ENCODE data around the gene PALM2AKAP2. TPM values are rescaled to one million over a fixed set of nuclear protein-coding genes. Genes with fewer than 3 reads are reported as not detected.
"Not testable (repeated sequence)": the region's sequence is repeated elsewhere in the genome, so short reads cannot be mapped to it uniquely, and the experiment has no call there.

Gene PALM2AKAP2
- total RNA-seq, 1 donor from 2014 or later: 5.0 TPM

DNA sequence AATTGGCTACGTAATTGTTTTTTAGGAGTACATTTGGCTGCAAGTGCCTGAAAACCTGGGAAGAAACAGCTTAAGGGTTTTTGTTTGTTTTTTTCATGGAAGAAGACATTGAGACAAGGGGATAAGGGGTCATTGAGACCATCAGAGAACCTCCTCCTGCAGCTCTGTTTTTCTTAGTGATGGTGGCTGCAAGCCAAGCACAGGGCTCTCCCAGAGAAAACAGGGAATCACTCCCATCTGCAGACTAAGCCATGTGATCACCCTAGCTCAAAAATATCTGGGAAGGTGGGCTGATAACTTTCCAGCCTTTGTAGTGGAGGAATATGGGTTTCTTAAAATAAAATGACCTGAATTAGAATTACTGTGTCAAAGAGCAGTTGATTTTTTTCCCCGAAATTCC is 25.1 kb downstream of the PALM2AKAP2 start:
- DNase-seq: no peak

DNA sequence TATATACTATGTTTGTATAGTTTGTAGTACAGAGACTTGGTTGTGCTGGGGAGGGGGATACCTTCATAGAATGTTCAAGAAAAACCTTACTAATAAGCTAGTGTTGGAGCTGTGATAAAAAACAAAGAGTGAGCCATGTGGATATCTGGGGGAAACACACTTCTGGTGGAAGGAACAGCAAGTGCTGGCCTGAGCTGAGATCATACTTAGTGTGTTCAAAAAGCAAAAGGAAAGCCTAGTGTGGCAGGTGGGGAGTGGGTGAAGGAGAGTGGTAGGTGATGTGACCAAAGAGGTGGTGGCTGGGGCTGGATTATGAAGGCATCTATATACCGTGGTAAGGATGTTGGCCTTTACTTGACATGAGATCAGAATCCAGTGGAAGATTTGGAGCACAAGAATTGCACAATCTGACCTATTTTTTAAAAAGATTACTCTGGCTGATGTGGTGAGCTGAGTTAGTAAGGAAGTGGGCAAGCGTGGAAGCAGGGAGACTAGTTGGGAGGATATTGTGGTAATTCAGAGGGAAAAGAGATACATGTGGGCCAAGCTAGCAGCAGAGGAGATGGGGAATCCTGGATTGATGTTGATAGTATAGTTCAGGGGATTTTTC is 26.6 kb downstream of the PALM2AKAP2 start:
- no peak for DNase-seq

DNA sequence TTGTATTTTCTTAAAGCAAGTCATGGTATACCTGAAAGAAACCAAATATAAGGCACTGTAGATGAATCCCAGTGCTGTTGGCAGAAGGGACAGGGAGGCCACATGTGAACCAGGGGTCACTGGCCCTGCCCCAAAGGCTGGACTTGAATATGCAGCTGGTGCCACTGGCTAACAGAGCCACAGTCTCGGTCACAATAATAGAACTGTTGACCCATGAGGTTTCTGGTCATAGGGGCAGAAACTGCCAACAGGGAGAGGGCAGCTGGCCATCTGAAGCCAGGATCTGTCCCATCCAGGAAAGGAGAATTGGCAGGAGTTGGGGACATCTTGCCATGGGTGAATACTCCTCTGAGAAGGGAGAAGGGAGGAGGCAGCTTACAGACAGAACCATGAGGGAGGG is 31.9 kb downstream of the PALM2AKAP2 start:
- DNase-seq: peak; percentile 35

DNA sequence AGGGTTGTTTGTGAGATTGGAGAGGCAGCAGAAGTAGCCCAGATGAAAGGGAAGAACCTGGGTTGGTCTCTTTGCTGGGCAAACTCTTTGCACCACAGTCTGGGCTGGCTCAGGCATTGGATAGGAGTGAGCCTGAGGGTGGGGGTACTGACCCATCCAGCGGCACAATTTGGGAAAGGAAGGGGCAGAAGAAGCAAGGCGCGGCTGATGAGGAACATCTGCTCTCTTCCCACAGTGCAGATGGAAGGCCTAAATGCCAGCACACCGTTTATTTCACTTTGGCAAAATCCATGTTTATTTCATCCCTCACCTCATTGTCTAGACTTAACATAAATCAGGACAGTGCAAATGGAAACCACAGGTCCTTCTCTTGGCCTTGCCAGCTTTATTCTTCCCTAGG is 32.3 kb downstream of the PALM2AKAP2 start:
- no peak for DNase-seq

DNA sequence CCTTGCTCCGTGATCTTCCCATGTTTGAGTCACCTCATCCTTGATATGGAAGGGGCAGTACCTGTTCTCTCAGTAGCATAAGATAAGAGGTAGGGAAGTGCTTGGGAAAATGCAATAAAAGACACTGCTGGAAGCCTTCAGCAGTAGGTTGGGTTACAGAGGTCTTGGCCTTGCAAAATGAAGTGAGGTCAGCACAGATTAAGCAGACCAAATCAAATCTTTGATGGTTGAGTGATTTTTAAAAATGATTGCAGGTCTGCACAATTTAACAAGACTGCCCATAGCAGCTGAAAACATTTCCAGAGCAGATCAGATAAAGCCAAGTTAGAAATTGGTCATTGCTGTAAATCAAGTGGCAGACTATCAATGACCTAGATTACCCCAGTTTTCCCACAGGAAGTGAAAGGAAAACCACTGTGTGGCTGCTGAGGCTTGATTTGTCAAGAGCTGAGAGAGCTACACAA is 32.9 kb downstream of the PALM2AKAP2 start:
- DNase-seq: no peak

DNA sequence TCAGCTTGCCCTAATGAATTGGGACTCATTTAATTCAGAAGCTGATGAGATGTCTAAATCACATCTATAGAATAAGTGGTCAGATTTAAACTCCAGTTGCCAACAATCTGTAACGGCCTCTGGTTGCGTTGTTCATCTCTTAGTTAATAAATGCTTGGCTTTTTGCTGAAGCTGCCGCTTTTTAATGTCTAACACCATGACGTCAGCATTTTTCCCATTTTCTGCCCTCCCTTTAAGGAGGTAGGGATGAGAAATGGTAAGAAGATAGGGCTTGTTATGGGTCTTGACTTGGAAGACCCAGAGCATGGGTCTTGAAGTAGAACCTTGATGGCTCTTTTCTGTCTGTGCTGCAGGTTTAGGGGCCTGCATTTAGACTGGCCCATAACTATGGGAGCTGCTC is 33.3 kb downstream of the PALM2AKAP2 start:
- no peak for DNase-seq

DNA sequence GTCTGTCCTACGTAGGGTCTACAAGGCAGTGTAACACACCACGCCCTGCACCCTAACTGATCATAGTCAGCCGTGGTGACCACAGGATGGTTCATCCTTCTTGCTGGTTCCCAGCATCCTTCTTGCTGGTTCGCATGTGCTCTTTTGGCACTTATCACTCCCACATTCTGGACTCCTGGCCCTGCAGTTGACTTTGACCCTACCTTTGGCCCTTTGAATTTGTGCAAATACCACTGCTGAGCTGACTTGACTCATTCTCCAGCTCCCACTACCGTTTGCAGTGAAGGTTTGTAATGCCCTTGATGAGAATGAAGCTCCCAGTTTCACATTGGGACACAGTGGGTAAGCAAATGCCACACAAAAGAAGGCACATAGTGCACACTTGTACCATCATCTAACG is 33.8 kb downstream of the PALM2AKAP2 start:
- DNase-seq: no peak

DNA sequence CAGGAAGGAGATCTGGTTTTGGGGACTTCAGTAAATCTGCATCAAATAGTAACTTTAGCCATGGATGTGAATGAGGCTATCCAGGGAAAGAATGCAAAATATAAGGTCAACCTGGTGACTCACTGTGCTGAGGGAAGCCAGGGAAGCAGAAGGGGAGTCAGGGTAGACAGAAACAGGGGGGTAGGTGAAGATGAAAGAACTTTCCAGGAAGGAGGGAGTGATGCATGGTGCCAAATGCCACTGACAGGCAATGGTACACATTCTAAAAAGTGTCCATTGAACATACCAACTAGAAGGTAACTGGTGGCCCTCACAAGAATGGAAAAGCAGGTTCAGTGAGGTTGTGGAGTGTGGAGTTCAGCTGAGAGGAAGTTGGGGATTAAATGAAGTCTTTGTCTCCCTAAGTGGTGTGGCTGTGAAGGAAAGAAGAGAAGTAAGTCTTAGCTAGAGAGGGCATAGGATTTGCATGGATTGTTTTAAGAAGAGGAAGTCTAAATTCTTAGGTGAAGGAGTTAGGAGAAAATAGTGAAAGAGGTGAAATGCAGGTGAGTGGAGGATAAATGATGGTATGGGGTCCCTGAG is 35.5 kb downstream of the PALM2AKAP2 start:
- DNase-seq: no peak

DNA sequence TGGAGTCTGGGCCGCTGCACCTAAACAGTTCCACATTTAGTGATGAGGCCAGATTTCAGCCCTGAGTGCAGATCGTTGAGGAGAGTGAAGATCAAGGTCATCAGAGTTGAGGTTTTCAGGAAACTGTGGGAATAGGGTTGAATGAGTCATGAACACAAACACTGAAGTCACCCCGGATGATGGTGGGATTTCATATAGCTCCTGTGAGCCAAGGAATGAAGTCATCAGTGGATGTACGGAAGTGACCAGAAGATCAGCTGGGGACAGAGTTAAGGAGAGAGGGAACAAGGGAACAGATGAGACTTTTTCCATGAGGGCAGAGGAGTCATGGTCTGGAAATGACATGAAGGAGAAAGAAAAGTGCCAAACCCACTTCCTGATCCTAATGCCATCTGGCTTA is 36.5 kb downstream of the PALM2AKAP2 start:
- DNase-seq: no peak

DNA sequence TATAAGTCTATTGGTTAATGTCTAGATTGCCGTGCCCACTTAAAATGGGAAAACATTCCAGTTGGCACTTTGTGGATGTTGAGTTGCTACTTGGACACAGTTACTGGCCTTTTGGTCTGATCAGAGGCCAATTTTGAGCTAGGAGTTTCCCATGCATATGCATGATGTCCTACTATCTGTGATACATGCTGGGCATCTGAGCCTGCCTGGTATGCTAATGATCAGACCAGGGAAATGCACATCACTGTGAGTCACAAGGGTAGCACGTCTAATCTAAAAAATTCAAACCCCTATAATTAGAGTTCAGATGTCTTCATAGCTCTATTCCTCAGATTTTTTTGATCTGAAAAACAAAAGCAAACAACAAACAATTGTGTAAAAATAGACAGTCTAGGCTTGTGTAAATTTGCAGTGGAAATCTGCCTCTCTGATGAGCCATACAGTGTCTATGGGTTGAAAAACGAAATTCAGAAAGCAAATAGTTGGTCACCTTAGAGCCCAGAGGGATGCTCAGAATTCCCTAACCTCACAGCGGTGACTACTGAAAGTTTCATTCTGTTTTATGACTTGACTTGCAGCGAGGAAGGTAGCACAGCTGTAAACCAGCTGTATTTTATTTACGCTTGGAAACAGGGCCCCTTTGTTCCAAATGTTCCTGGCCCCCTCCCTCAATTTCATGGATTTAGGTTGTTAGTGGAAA is 37.3 kb downstream of the PALM2AKAP2 start:
- DNase-seq: no peak

DNA sequence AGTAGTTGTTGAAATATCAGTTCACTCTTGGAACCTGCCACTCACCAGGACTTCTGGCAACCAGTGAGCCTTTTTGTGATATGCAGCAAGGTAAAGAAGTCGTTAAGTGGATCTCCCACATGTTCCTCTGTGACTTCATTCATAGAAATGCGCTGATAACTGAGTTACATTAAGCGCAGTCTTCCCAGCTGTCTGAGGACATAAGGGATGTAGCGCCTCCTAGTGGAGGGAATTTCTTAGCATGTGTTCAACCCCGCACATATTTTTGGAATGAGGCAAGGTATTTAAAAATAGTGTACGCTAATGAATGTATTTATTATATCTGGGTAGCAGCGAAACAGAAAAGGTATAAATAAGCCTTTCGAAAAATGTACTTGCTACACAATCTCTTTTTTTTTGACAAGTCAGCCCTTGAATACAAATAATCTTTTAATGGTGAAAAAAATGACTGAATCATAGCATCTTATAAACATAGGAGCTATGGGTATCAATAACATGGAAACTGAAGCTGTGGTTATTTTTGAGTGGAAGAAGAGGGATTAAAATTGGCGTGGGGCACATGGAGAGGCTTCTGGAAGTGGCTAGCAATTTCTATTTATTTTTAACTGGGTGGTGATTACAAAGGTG is 38.0 kb downstream of the PALM2AKAP2 start:
- DNase-seq: no peak

DNA sequence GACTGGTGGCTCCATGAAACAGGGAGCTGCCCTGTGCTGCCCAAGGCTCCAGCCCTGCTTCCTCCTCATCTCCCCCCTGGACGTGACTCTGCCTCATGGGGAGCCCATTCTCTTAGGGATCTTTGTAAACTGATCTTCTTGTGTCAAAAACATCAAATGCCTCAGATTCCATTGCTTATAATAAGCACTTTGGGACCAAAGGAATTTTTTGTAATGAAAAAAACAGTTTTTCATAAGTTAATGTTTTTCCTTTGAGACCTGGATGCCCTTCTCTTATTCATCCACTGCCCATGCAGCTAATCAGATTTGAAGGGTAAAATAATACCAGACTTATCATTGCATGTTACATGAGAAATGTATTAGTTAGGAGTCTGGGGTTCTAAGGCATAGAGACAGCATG is 41.7 kb downstream of the PALM2AKAP2 start:
- no peak for DNase-seq

DNA sequence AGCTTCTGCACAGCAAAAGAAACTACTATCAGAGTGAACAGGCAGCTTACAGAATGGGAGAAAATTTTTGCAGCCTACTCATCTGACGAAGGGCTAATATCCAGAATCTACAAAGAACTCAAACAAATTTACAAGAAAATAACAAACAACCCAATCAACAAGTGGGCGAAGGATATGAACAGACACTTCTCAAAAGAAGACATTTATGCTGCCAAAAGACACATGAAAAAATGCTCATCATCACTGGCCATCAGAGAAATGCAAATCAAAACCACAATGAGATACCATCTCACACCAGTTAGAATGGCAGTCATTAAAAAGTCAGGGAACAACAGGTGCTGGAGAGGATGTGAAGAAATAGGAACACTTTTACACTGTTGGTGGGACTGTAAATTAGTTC is 45.4 kb downstream of the PALM2AKAP2 start:
- not testable (repeated sequence) for DNase-seq

DNA sequence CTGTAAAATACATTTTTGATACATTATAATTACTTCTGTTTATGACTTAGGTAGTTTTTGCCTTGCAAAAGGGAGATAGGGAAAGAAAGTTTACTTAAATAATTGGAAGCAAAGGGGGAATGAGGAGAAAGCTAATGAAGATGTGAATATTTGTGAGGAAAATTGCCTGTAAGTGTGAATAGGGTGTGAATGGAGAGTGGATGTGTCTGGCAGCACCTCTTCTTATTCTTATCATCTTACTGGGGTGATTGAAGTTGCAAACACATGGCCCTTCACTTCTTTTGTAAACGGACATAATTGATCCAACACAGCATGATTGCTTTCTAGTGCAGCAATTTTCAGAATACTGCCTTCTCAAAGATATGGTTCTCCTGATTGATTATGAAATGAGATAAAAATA is 46.6 kb downstream of the PALM2AKAP2 start:
- no peak for DNase-seq

DNA sequence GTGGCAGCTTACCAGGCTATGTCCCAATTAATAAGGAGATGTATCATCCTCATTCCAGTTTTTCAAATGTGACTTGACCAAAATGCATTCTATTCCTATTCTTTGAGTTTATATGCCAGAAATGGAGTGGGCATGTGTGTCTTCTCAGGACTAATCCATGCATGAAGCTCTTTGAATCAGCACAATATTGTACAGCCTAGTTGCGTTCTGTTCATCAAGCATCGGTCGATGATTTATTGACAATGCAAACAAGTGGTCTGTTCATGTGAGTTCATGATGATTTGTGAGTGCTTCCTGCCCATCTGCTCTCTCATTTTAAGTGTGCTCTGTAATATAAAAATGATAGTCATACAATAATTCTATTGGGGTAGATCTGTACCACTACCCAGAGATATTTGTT is 48.3 kb downstream of the PALM2AKAP2 start:
- no peak for DNase-seq
